Measurements from ENCODE around the gene CCDC9. TPM values are rescaled to one million over a fixed set of nuclear protein-coding genes. Genes with fewer than 3 reads are reported as not detected.

Gene CCDC9
- total RNA-seq, 1 donor = 11.5 TPM

- Histone ChIP-seq H3K27me3 (ENCODE audit: insufficient read depth, low read length) (peaks cover 2% of the 10 kb centered on the region), H3K9me3 (ENCODE audit: low read depth, low read length) (no peaks in the 10 kb centered on the region), H3K4me3 (ENCODE audit: low read length) (no peak overlapping the region), H3K4me1 (ENCODE audit: insufficient read depth, low read length) (peaks cover 67% of the 10 kb centered on the region)
Observed at GRCh38 chr19:47319923-47320871, 63.9 kb downstream of the CCDC9 start.

Other genes with a start within 250 kb of the CCDC9 start
- gene NPAS1, start 236.7 kb upstream of the CCDC9 start, total RNA-seq = 0.10 TPM
- gene TMEM160, start 207.9 kb upstream of the CCDC9 start, total RNA-seq = 17.1 TPM
- 10.4 TPM for gene ZC3H4, start 142.7 kb upstream of the CCDC9 start, total RNA-seq
- gene SAE1, start 125.7 kb upstream of the CCDC9 start, total RNA-seq = 29.5 TPM
- gene BBC3, start 25.3 kb upstream of the CCDC9 start, total RNA-seq = 8.4 TPM
- 1.4 TPM for gene INAFM1, start 18.4 kb downstream of the CCDC9 start, total RNA-seq
- gene C5AR1, start 53.3 kb downstream of the CCDC9 start, total RNA-seq = 92.2 TPM
- gene C5AR2, start 75.7 kb downstream of the CCDC9 start, total RNA-seq = 4.1 TPM
- 12.9 TPM for gene DHX34, start 92.8 kb downstream of the CCDC9 start, total RNA-seq
- gene MEIS3, start 163.0 kb downstream of the CCDC9 start, total RNA-seq = not detected
- not detected for gene SLC8A2, start 215.4 kb downstream of the CCDC9 start, total RNA-seq
- gene KPTN, start 227.7 kb downstream of the CCDC9 start, total RNA-seq = 1.3 TPM

All from mononuclear cell (primary cell).